GM12878 (cell line): Measurements from ENCODE around the gene RPGRIP1L. TPM values are rescaled to one million over a fixed set of nuclear protein-coding genes. Genes with fewer than 3 reads are reported as not detected.

Experiments used
- ATAC-seq: fragments of 200-7000 bp; cut with Tn5 transposase; 3 replicates; pipeline ENCODE4 v1.9.1; 2020; ENCODE audit warnings: mild to moderate bottlenecking, moderate library complexity
- BruUV-seq: library from RNA; stranded (reverse); fragments of 400-500 nt; replicated peaks from 2 replicates; lab custom pipeline; 2021; lab: Mats Ljungman, UMichigan
- CTCF ChIA-PET: fragments of 300-600 bp; sonication (Branson Sonifier 250); formaldehyde crosslinking; extraction: SDS; loops from one replicate; lab custom pipeline; 2021; ENCODE audit warnings: inconsistent platforms; lab: Yijun Ruan, JAX
- POLR2A ChIA-PET: fragments of 350-600 bp; formaldehyde crosslinking; extraction: SDS; loops from one replicate; lab custom pipeline; 2021; ENCODE audit warnings: inconsistent platforms; lab: Charles Lee
- RAD21 ChIA-PET: fragments of 300-600 bp; sonication (Branson Sonifier 250); formaldehyde crosslinking; loops from one replicate; lab custom pipeline; 2023; ENCODE audit warnings: antibody characterized with exemption; ENCODE audit not compliant: unreplicated experiment; lab: Charles Lee
- SMC1A ChIA-PET: fragments of 300-600 bp; sonication (Branson Sonifier 250); formaldehyde crosslinking; loops from one replicate; lab custom pipeline; 2023; ENCODE audit not compliant: unreplicated experiment, uncharacterized antibody; lab: Charles Lee
- DNase-seq: peaks from one replicate; pipeline ENCODE4 v3.0.0-alpha.2; 2011; ENCODE audit warnings: low read depth, low spot score
- FAIRE-seq: peaks from 3 replicates; lab custom pipeline; 2011; peaks lifted over from hg19 to GRCh38; lab: Jason Lieb, UNC
- H2AFZ ChIP-seq: 2 replicates; pipeline ENCODE4 v1.6.0; 2011; ENCODE audit warnings: low read depth, low read length, control low read depth; ENCODE audit not compliant: control insufficient read depth
- H3K27ac ChIP-seq: 2 replicates; pipeline ENCODE4 v1.5.1; 2011; ENCODE audit warnings: control low read depth; ENCODE audit not compliant: control insufficient read depth, insufficient read depth
- H3K27me3 ChIP-seq, 2 experiments: replicated peaks in 1 of 2; 2 replicates each; pipeline versions ENCODE4 v1.6.0 to v1.6.1; 2011; ENCODE audit warnings: low read length in 1 of 2; ENCODE audit not compliant: control insufficient read depth in 2 of 2, insufficient read depth in 2 of 2
- H3K36me3 ChIP-seq, 2 experiments: 2 replicates each; pipeline ENCODE4 v1.5.1; 2011; ENCODE audit warnings: low read length in 1 of 2; ENCODE audit not compliant: control insufficient read depth in 2 of 2, insufficient read depth in 2 of 2
- H3K4me1 ChIP-seq: 2 replicates; pipeline ENCODE4 v1.6.1; 2011; ENCODE audit warnings: mild to moderate bottlenecking, low read length, moderate library complexity, mixed read lengths; ENCODE audit not compliant: control insufficient read depth, insufficient read depth
- H3K4me2 ChIP-seq: 2 replicates; pipeline ENCODE4 v1.6.0; 2011; ENCODE audit warnings: control low read depth; ENCODE audit not compliant: control insufficient read depth, insufficient read depth
- H3K4me3 ChIP-seq: fragments of 200-600 bp; sonication (generic); 2 replicates; pipeline ENCODE4 v1.5.1; 2016
- H3K79me2 ChIP-seq: 2 replicates; pipeline ENCODE4 v1.6.0; 2011; ENCODE audit warnings: low read length; ENCODE audit not compliant: control insufficient read depth, insufficient read depth
- H3K9ac ChIP-seq: 2 replicates; pipeline ENCODE4 v1.8.0; 2011; ENCODE audit warnings: low read length, control low read depth, mixed read lengths; ENCODE audit not compliant: control insufficient read depth, insufficient read depth
- H3K9me3 ChIP-seq: replicated peaks from 3 replicates; pipeline ENCODE4 v1.5.1; 2011; ENCODE audit warnings: mild to moderate bottlenecking, low read length; ENCODE audit not compliant: control insufficient read depth, insufficient read depth
- H4K20me1 ChIP-seq: 2 replicates; pipeline ENCODE4 v1.6.0; 2011; ENCODE audit not compliant: control insufficient read depth, insufficient read depth
- IKZF2 ChIP-seq, 2 experiments: fragments of 450-650 bp; IDR thresholded peaks; 2 replicates each; pipeline ENCODE4 v1.6.1; 2017; ENCODE audit warnings: mild to moderate bottlenecking in 2 of 2, moderate library complexity in 2 of 2
- KDM1A ChIP-seq: fragments of 200-600 bp; sonication (generic); IDR thresholded peaks from 2 replicates; pipeline ENCODE4 v1.6.1; 2016; ENCODE audit warnings: borderline replicate concordance
- MYC ChIP-seq: IDR thresholded peaks from 2 replicates; pipeline ENCODE4 v1.6.1; 2011; ENCODE audit warnings: mild to moderate bottlenecking, low read length, moderate library complexity, inconsistent platforms; ENCODE audit not compliant: insufficient read depth, insufficient replicate concordance, insufficient read length, severe bottlenecking
- PAX8 ChIP-seq: fragments of 450-650 bp; IDR thresholded peaks from 2 replicates; pipeline ENCODE4 v1.6.1; 2017; ENCODE audit warnings: mild to moderate bottlenecking, moderate library complexity
- WGBS: methylation state at CpG from one replicate; pipeline ENCODE4 v1.1.6; 2016; ENCODE audit warnings: low lambda C conversion rate; ENCODE audit not compliant: insufficient replicate concordance, insufficient coverage; ENCODE audit errors: missing lambda C conversion rate; 5-methylcytosine and 5-hydroxymethylcytosine counted together
- in situ Hi-C: fragments of 300-500 bp; cut with MboI; formaldehyde crosslinking; loops from 9 replicates; pipeline ENCODE4 v1.14.3; 2018; ENCODE audit warnings: mixed read lengths
- intact Hi-C: fragments of 100-400 bp; cut with micrococcal nuclease; formaldehyde crosslinking; loops from one replicate; pipeline ENCODE4 v1.14.2; 2022; ENCODE audit not compliant: unreplicated experiment
- polyA plus RNA-seq, 11 experiments: library from polyadenylated mRNA; depleted of rRNA in 4 of 11; unstranded in 6 of 11; stranded (reverse) in 5 of 11; fragments of >200 nt; fragmentation: Nextera tagmentation in 4 of 11; fragmentation: Illumina TruSeq in 1 of 11; extraction: Ambion mirVana in 4 of 11; extraction: Trizol in 1 of 11; gene quantifications; 1 replicate in 1 of 11; 2 replicates in 10 of 11; pipeline versions ENCODE4 v1.2.1 to v1.2.3, GENCODE V29; 2011 to 2016; ENCODE audit warnings: inconsistent platforms in 2 of 11, missing spikeins in 2 of 11, low read depth in 1 of 11
- total RNA-seq, 4 experiments: library from RNA; depleted of rRNA in 3 of 4; stranded (reverse); fragments of >200 nt in 3 of 4; fragmentation: Illumina TruSeq in 1 of 4; extraction: Trizol in 1 of 4; gene quantifications; 2 replicates each; pipeline versions ENCODE4 v1.2.1 to v1.2.3, GENCODE V29; 2013 to 2021
- TF ChIP-seq, protein P1 (sequence below): fragments of 450-650 bp; IDR thresholded peaks from 2 replicates; pipeline ENCODE4 v1.6.1; 2017; ENCODE audit warnings: borderline replicate concordance

The RPGRIP1L gene
- total and polyA plus RNA-seq, 10 of the 15 experiments (the other 5 are each of a cell fraction or from before 2014, with no cell fraction given): 3.5 to 9.6 (median 4.4) TPM

DNA sequence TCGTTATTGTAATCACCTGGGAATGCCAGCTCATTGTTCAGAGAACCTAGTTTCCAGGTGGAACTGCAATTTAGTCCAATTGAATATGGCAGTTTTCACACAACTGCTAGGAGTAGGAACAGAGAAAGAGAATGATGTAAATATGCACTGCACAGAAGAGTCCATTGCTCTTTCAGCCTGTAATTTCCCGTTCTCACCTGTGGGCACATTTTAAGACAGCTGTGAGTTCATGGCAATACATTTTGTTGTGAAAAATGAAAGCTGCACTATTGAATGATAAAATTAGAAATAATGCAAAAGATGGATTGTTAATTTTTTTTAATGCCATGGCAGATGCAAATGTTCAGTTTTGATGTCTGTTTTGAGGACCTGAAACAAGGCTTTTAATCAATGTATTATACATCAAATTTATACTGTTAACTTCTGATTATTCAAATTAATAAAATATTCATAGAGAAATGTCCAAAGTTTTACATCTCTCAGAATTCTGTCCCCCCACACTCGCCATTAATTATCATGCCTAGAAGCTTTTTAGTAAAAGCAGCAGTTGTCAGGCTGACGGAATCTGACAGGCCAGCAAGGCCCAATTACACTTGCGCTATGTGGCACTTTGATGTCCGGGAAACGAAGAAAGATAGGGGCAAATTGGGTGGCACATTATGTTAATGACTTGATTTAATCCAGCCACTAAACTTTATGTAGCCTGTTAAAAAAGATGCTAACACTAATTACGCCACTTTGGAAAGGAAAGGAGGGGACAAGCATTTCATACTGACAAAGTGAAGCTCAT is 72.2 kb downstream of the RPGRIP1L start:
- H3K4me2 ChIP-seq: no peak overlapping the region
- RAD21 ChIA-PET: interaction anchor here (1.1 kb wide), 1 partner anchor 82 kb away, joined by 3 read pairs; no protein-coding TSS in a partner anchor
- CTCF ChIA-PET: no interaction called here

More for the DNA sequence above, 72.2 kb downstream of the RPGRIP1L start:
- Histone ChIP-seq H4K20me1 (no peaks in the 10 kb centered on the region), H3K4me1 (no peaks in the 10 kb centered on the region), H3K4me3 (no peak overlapping the region), H2AFZ (no peak overlapping the region), H3K36me3 (no peaks in the 10 kb centered on the region), H3K27me3 (no peaks in the 10 kb centered on the region), H3K27ac (no peak overlapping the region), H3K79me2 (no peaks in the 10 kb centered on the region), H3K9me3 (no peaks in the 10 kb centered on the region), H3K9ac (no peak overlapping the region)
- intact Hi-C loops: no loop called here
- no peak for TF ChIP-seq PAX8
- no peak for TF ChIP-seq IKZF2 (IDR thresholded peaks at IDR 0.05)
- no peak for TF ChIP-seq KDM1A
- TF ChIP-seq, protein P1, sequence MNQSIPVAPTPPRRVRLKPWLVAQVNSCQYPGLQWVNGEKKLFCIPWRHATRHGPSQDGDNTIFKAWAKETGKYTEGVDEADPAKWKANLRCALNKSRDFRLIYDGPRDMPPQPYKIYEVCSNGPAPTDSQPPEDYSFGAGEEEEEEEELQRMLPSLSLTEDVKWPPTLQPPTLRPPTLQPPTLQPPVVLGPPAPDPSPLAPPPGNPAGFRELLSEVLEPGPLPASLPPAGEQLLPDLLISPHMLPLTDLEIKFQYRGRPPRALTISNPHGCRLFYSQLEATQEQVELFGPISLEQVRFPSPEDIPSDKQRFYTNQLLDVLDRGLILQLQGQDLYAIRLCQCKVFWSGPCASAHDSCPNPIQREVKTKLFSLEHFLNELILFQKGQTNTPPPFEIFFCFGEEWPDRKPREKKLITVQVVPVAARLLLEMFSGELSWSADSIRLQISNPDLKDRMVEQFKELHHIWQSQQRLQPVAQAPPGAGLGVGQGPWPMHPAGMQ: no peak
- TF ChIP-seq MYC: no peak
- BruUV-seq: no TSS peak
- in situ Hi-C loops: no loop called here
- POLR2A ChIA-PET: interaction anchor here (0.5 kb wide), 1 partner anchor 134 kb away, joined by 3 read pairs; no protein-coding TSS in a partner anchor
- SMC1A ChIA-PET: no interaction called here
- FAIRE-seq: no peak
- DNase-seq: no peak
- WGBS: 84% methylated on average over 8 of the region's 8 CpGs
- no peak for ATAC-seq
